ENCODE measurements around the gene RHBDD1.

- no peak for TF ChIP-seq CTCF (IDR thresholded peaks at IDR 0.05; ENCODE audit: low read length)
- TF ChIP-seq EZH2 (IDR thresholded peaks at IDR 0.05; ENCODE audit: borderline replicate concordance, low read length): no peak
These were observed 195.5 kb downstream of the RHBDD1 start for GRCh38 chr2:227031379-227031778.
